GM13976 (cell line): ENCODE results near the gene E2F8.

Experiments used
- DNase-seq: peaks from one replicate; pipeline ENCODE4 v3.0.0; 2012; ENCODE audit warnings: low spot score
- in situ Hi-C: fragments of 300-500 bp; cut with MboI; formaldehyde crosslinking; loops from one replicate; pipeline ENCODE4 v1.12.0; 2022; ENCODE audit warnings: low sequenced_read_pairs, mixed read lengths, inconsistent platforms; ENCODE audit not compliant: unreplicated experiment
- TF ChIP-seq, protein P1 (sequence below): IDR thresholded peaks from 2 replicates; pipeline ENCODE4 v1.5.1; 2012; ENCODE audit warnings: borderline replicate concordance, mild to moderate bottlenecking; ENCODE audit not compliant: insufficient read depth; ENCODE audit errors: extremely low read depth, missing control alignments, control extremely low read depth

The E2F8 gene

DNA sequence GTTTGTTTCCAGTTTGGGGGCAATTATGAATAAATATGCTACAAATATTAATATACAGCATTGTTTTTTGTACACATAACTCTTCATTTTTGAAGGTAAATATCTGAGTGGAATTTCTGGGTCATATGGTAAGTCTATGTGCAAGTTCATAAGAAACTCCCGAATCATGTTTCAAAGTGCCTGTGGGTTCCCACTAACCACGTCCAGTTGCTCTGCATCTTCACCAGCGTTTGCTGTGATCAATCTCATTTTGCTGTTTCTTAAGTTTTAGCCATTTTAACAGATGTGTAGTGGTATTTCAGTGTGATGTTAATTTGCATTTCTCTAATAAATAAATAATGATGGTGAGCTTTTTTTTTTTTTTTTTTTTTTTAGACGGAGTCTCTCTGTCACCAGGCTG, 24.7 kb downstream of the E2F8 start:
- TF ChIP-seq, protein P1, sequence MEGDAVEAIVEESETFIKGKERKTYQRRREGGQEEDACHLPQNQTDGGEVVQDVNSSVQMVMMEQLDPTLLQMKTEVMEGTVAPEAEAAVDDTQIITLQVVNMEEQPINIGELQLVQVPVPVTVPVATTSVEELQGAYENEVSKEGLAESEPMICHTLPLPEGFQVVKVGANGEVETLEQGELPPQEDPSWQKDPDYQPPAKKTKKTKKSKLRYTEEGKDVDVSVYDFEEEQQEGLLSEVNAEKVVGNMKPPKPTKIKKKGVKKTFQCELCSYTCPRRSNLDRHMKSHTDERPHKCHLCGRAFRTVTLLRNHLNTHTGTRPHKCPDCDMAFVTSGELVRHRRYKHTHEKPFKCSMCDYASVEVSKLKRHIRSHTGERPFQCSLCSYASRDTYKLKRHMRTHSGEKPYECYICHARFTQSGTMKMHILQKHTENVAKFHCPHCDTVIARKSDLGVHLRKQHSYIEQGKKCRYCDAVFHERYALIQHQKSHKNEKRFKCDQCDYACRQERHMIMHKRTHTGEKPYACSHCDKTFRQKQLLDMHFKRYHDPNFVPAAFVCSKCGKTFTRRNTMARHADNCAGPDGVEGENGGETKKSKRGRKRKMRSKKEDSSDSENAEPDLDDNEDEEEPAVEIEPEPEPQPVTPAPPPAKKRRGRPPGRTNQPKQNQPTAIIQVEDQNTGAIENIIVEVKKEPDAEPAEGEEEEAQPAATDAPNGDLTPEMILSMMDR = no peak
- in situ Hi-C loops = no loop called here
- no peak for DNase-seq

DNA sequence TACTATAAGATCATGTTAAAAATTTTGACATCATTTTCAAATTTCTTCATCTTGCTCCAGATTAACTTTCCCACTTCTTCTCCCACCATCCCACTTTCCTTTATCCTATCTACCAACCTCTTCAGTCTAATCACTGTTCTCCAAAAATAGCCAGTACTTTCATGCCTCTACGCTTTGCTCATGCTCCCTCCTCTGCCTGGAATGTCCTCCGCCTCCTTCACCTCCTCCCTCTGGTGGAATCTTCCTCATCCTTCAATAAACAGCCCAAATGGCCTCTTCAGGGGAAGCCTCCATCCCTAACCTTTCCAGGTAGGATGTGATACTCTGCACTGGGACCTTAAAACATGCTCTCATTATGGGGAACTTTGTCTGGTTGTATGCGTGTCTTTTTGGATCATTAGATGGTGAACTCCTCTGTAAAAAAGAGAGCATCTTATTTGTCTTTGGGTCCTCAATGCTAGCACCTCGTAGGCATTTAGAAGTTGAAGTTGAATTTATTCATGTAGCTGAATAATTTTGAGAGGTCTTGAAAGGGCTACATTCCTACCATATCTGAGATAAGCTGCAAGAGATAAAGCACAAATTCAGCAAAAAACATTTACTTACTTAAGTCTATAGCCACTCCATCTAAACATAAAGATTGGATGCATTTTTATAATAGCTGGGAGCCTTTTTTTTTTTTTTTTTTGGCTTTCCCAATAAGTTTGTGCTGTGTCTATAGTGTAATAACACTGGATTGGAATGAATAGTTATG, 31.0 kb downstream of the E2F8 start:
- DNase-seq = no peak
- TF ChIP-seq, protein P1 = no peak
- in situ Hi-C loops = no loop called here

- in situ Hi-C loops = no loop called here
- DNase-seq = no peak
- TF ChIP-seq, protein P1 = no peak
Observed at GRCh38 chr11:19208959-19209546, 31.7 kb downstream of the E2F8 start.

- in situ Hi-C loops = no loop called here
- TF ChIP-seq, protein P1 = no peak
- no peak for DNase-seq
Observed at GRCh38 chr11:19208181-19208580, 32.6 kb downstream of the E2F8 start.

GRCh38 chr11:19204836-19205235, 35.9 kb downstream of the E2F8 start:
- DNase-seq = no peak
- in situ Hi-C loops = no loop called here
- TF ChIP-seq, protein P1 = no peak

- DNase-seq = no peak
- in situ Hi-C loops = no loop called here
- TF ChIP-seq, protein P1 = no peak
Observed at GRCh38 chr11:19201737-19202605, 38.8 kb downstream of the E2F8 start, which contains the start of gene CSRP3. Gene CSRP3, minus strand, starts transcription at chr11:19201983. Its CDS starts 9,535 bp downstream, at chr11:19192448.
